Measurements from ENCODE around the gene LHFPL2.
"Not testable (repeated sequence)": the region's sequence is repeated elsewhere in the genome, so short reads cannot be mapped to it uniquely, and the experiment has no call there.

The LHFPL2 gene

GRCh38 chr5:78648359-78649210, at the start of gene LHFPL2:
Gene LHFPL2 (minus strand): TSS chr5:78648772. CDS start chr5:78510213, 138,559 bp downstream.
- Histone ChIP-seq H3K4me3 (ENCODE audit: insufficient read length, low read depth) (peak within 1 kb of the TSS; percentile 67), H3K9me3 (ENCODE audit: insufficient read depth, low read length) (no peaks in the 10 kb centered on the region), H3K4me1 (ENCODE audit: insufficient read depth, insufficient read length) (no peaks in the 10 kb centered on the region), H3K27me3 (ENCODE audit: insufficient read depth, insufficient read length) (no peaks in the 10 kb centered on the region), H3K9ac (ENCODE audit: insufficient read length, low read depth) (peak within 1 kb of the TSS; percentile 87), H3K36me3 (ENCODE audit: insufficient read depth, insufficient read length, low read length) (peaks cover 20% of the 10 kb centered on the region)
- DNase-seq (ENCODE audit: low read depth, low spot score): peak; percentile 47
- TF ChIP-seq YY1 (IDR thresholded peaks at IDR 0.05; ENCODE audit: insufficient read depth, insufficient read length) (no peak), SUZ12 (IDR thresholded peaks at IDR 0.05; ENCODE audit: extremely low read depth, insufficient read depth, insufficient read length) (no peak), ZNF274 (IDR thresholded peaks at IDR 0.05; ENCODE audit: low read depth, low read length) (no peak)

GRCh38 chr5:78696637-78697036, 48.1 kb upstream of the LHFPL2 start:
- H3K4me3 ChIP-seq (ENCODE audit: insufficient read length, low read depth): no peak overlapping the region
- H3K36me3 ChIP-seq (ENCODE audit: insufficient read depth, insufficient read length, low read length): no peaks in the 10 kb centered on the region
- peaks cover 7% of the 10 kb centered on the region; the same call in 1 of the 2 replicates for H3K9me3 ChIP-seq (ENCODE audit: insufficient read depth, low read length)
- H3K9ac ChIP-seq (ENCODE audit: insufficient read length, low read depth): no peak overlapping the region
- TF ChIP-seq ZNF274 (IDR thresholded peaks at IDR 0.05; ENCODE audit: low read depth, low read length) (no peak), YY1 (IDR thresholded peaks at IDR 0.05; ENCODE audit: insufficient read depth, insufficient read length) (no peak), SUZ12 (IDR thresholded peaks at IDR 0.05; ENCODE audit: extremely low read depth, insufficient read depth, insufficient read length) (no peak)
- no peak for DNase-seq (ENCODE audit: low read depth, low spot score)
- no peaks in the 10 kb centered on the region for H3K27me3 ChIP-seq (ENCODE audit: insufficient read depth, insufficient read length)
- no peaks in the 10 kb centered on the region for H3K4me1 ChIP-seq (ENCODE audit: insufficient read depth, insufficient read length)

- not testable (repeated sequence) for H3K9me3 ChIP-seq (ENCODE audit: insufficient read depth, low read length); H3K9ac ChIP-seq (ENCODE audit: insufficient read length, low read depth); H3K36me3 ChIP-seq (ENCODE audit: insufficient read depth, insufficient read length, low read length); H3K4me1 ChIP-seq (ENCODE audit: insufficient read depth, insufficient read length); H3K27me3 ChIP-seq (ENCODE audit: insufficient read depth, insufficient read length); H3K4me3 ChIP-seq (ENCODE audit: insufficient read length, low read depth); DNase-seq (ENCODE audit: low read depth, low spot score)
Measured at GRCh38 chr5:78696052-78696451, 47.5 kb upstream of the LHFPL2 start.

GRCh38 chr5:78693339-78693738, 44.8 kb upstream of the LHFPL2 start:
- Histone ChIP-seq H3K9ac (ENCODE audit: insufficient read length, low read depth) (no peak overlapping the region), H3K9me3 (ENCODE audit: insufficient read depth, low read length) (peaks cover 7% of the 10 kb centered on the region; the same call in 1 of the 2 replicates), H3K4me3 (ENCODE audit: insufficient read length, low read depth) (no peak overlapping the region), H3K36me3 (ENCODE audit: insufficient read depth, insufficient read length, low read length) (no peaks in the 10 kb centered on the region), H3K4me1 (ENCODE audit: insufficient read depth, insufficient read length) (no peaks in the 10 kb centered on the region), H3K27me3 (ENCODE audit: insufficient read depth, insufficient read length) (no peaks in the 10 kb centered on the region)
- DNase-seq (ENCODE audit: low read depth, low spot score): no peak
- no peak for TF ChIP-seq YY1 (IDR thresholded peaks at IDR 0.05; ENCODE audit: insufficient read depth, insufficient read length)
- no peak for TF ChIP-seq SUZ12 (IDR thresholded peaks at IDR 0.05; ENCODE audit: extremely low read depth, insufficient read depth, insufficient read length)
- no peak for TF ChIP-seq ZNF274 (IDR thresholded peaks at IDR 0.05; ENCODE audit: low read depth, low read length)

GRCh38 chr5:78691084-78691960, 42.8 kb upstream of the LHFPL2 start:
- Histone ChIP-seq H3K36me3 (ENCODE audit: insufficient read depth, insufficient read length, low read length) (no peaks in the 10 kb centered on the region), H3K4me3 (ENCODE audit: insufficient read length, low read depth) (no peak overlapping the region), H3K9me3 (ENCODE audit: insufficient read depth, low read length) (peaks cover 7% of the 10 kb centered on the region; the same call in 1 of the 2 replicates), H3K9ac (ENCODE audit: insufficient read length, low read depth) (no peak overlapping the region), H3K27me3 (ENCODE audit: insufficient read depth, insufficient read length) (no peaks in the 10 kb centered on the region), H3K4me1 (ENCODE audit: insufficient read depth, insufficient read length) (no peaks in the 10 kb centered on the region)
- TF ChIP-seq YY1 (IDR thresholded peaks at IDR 0.05; ENCODE audit: insufficient read depth, insufficient read length): no peak
- no peak for TF ChIP-seq ZNF274 (IDR thresholded peaks at IDR 0.05; ENCODE audit: low read depth, low read length)
- no peak for TF ChIP-seq SUZ12 (IDR thresholded peaks at IDR 0.05; ENCODE audit: extremely low read depth, insufficient read depth, insufficient read length)
- no peak for DNase-seq (ENCODE audit: low read depth, low spot score)

- Histone ChIP-seq H3K36me3 (ENCODE audit: insufficient read depth, insufficient read length, low read length) (no peaks in the 10 kb centered on the region), H3K9me3 (ENCODE audit: insufficient read depth, low read length) (peaks cover 2% of the 10 kb centered on the region; the same call in 1 of the 2 replicates), H3K4me1 (ENCODE audit: insufficient read depth, insufficient read length) (no peaks in the 10 kb centered on the region), H3K4me3 (ENCODE audit: insufficient read length, low read depth) (no peak overlapping the region), H3K27me3 (ENCODE audit: insufficient read depth, insufficient read length) (no peaks in the 10 kb centered on the region), H3K9ac (ENCODE audit: insufficient read length, low read depth) (no peak overlapping the region)
- TF ChIP-seq ZNF274 (IDR thresholded peaks at IDR 0.05; ENCODE audit: low read depth, low read length) (no peak), YY1 (IDR thresholded peaks at IDR 0.05; ENCODE audit: insufficient read depth, insufficient read length) (no peak), SUZ12 (IDR thresholded peaks at IDR 0.05; ENCODE audit: extremely low read depth, insufficient read depth, insufficient read length) (no peak)
- no peak for DNase-seq (ENCODE audit: low read depth, low spot score)
Measured at GRCh38 chr5:78690253-78690972, 41.8 kb upstream of the LHFPL2 start.
